Measurements from ENCODE around the gene RABGAP1.

RABGAP1 gene

DNA sequence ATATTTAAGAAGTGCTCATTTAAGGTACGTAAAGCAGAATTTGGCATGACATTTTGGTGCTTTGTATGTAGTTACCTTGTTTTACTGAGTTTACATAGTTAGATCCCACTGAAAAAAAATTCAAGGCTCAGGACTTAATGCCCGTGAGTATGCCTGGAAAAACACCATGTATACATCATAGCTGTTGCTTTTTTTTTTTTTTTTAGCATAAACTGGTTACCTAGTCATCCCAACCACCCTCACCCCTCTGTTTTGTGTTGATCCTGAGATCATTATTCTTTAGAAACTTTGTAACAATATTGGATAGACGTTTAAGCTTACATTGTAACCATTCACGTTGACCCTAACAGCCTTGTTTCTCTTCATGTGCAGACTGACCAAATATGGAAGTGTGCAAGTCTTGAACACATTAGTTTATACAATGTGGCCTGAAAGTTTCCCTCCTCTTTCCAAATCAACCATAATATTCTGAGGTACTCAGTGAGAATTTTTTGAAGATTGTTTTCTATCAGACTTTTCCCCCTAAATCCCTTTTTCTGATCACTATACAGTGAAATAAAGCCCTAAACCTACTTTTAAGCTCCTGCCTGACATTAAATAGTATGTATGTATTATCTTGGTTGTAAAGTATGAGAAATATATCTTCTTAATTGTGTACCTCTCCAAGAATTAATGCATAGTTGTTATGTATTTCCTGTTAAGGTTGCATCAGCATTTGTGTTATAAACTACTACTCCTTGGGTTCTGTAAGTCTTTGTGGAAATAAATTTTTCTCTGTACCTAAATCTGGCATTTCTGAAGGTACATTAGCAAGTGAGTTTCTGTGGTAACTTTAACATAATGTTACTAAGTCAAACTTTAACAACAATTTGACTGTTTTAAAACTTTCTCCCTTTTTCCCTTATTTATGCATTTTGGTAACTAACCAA, 4.4 kb downstream of the RABGAP1 start:
- no peak for DNase-seq

DNA sequence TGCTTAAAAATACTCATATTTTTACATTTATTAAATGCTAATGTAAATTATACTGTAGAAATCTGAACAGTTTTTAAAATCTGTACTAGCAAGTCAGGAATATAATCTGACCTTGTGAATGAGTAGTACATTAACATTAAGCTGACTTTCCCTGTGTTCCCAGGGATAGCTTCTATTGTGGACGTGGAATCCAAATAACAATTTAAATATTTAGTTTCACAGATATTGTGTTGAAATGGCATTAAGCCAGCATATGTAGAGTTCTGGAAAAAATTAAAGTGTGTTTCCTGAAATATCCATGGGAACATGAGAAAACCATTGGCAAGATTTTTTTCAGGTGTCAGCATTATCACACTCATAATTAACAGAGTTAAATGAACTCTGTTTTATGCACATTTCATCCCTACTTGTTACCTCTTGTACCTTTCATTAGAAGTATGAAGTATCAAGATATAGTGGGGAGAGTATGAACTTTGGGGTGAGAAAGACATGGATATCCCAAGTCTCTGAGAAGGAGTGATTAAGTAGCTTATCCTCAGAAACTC, 5.7 kb downstream of the RABGAP1 start:
- DNase-seq, result no peak

DNA sequence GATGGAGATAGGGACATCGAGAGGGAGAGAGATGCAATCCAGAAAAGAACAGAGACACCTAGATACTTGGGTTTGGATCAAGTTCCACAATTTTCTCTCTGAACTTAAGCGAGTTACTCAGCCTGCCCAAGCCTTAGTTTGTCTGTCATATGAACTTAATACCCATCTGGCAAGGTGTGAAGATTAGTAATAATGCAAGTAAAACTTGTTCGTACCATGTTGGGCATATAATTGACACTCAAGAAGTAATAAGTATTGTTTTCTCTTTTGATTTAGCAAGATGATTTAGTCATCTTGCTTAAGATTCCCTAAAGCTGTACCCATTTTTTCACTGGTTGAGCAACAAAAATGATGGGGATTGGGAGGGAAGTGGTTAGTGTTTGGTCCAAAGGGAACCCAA, 7.5 kb downstream of the RABGAP1 start:
- DNase-seq, result no peak

DNA sequence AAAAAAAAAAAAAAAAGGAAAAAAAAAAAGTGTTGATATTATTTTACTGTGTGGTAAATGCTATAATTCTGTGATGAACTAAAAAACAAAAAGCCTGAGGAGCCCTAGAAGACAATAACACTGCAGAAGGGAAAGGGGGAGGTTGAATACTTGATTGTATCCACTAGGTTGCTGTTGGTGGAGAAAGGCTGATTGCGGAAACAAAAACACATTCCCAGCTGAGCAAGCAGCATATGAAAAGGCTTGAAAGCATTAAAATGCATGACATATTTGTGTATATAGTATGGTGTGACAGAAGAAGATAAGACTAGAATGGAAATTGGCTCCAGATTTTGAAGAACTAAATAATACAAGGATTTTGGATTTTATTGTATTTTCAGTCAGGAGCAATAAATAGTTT, 8.9 kb downstream of the RABGAP1 start:
- DNase-seq, result no peak

DNA sequence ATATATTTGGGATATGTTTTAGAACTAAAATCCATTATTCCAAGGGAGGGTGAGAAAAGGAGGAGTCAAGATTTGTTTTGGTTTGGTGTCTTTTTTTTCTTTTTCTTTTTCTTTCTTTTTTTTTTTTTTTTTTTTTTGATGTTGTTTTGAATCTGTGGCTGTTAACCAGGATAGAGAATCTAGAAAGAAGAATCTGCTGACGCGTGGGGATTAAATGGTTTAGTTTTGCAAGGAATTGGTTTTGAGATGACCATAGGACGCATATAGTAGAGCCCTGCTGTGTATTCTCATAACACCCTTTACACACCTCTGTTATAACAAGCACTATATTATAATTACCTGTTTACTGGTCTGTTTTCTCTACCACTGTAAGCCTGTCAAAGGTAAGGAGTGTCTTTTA, 9.4 kb downstream of the RABGAP1 start:
- no peak for DNase-seq

DNA sequence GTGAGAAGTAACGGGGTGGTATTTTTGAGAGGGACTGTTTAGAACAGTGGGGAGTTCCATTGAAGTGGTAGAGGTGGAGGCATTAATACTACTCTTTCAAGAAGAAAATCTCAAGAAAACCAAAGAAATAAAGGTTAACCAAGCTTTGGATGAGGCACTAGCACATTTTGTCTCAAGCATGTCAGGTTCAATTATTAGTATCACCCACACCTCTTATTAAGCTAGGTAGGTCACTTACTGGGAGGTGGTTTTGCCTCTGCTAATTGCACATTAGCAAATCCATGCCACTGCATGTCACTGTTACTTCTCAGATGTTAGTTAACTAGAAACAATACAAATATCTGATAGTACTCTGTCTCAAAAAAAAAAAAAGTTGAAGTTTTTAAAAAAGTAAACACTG, 10.2 kb downstream of the RABGAP1 start:
- DNase-seq, result no peak

DNA sequence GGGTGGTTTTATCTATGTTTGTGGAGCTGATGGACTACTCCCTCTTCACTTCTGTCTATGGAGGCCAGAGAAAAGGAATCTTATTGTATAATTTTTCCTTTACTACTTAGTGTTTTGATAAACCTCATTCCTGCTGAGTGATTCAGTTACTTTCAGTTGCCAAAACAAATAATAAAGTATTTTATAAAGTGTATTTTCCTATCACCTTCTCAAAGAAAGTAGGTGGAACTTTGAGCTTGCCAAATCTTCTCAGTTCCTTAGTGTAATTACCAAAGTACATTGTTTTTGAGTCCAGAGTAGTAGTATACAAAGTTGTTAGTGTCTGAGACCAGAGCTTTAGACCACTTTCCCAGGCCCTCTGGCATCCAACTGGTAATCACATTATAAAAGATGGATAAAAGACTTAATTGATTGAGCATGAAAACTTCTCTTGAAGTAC, 13.5 kb downstream of the RABGAP1 start:
- DNase-seq, result no peak

DNA sequence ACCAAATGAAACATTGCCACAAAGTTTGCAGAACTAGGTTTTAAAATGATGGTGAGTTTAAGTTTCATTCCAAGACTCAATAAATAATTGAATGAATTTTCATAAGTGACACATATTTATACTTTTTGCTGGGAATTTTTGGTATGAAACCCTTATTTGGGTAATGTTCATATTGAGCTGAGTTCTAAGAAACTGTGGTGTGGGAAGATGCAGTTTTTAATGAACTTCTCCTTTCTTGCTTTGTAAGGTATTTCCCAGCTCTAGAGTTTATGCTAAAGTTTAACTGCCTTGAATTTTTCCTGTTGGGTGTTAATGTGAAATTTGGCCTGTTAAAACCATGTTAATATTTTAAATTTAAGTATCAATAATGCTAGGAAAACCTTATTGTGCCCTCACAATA, 15.1 kb downstream of the RABGAP1 start:
- DNase-seq, result no peak

DNA sequence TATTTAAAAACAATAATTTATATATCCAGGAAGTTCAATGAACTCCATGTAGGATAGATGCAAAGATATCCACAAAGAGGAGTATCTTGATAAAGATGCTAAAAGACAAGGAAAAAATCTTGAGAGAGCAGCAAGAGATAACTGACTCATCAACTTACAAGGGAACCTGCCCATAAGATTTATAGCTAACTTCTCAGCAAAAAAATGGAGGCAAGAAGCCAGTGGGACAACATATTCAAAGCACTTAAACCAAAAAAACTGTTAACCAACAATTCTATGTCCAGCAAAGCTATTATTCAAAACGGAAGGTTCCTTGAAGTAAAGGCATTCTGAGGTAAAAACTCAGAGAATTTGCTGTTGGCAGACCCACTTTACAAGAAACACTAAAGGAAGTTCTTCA, 20.3 kb downstream of the RABGAP1 start:
- DNase-seq, result no peak

DNA sequence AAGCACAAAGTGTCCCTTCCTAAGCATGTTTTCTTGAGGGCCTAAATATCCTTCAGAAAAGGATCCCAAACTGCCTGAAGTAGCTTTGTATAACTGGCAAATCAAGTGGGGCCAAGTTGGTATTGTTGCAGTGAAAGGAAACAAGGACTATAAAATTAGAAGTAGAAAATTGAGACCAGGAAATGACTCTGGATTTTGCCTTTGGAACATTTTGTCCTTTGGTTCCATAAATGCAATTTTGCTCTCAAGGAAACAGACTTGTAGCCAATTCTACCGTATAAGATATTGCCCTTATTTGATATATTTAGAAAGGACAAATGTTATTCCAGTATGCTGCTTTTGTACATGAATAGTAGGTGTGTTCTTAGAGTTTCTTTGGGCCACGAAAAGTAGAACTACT, 34.4 kb downstream of the RABGAP1 start:
- DNase-seq, result no peak

DNA sequence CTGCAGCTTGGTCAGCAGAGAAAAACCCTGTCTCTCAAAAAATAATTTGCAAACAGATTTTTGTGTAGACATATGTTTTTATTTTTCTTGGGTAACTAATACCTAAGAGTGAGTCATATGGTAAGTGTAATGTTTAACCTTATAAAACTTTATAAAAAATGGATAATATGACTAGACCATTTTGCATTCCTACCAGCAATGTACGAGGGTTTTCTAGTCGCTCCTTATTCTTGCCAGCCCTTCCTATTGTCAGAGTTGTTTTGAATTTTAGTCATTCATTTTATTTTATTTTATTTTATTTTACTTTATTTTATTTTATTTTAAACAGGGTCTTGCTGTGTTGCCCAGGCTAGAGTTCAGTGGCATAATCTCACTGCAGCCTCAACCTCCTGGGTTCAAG, 37.8 kb downstream of the RABGAP1 start:
- DNase-seq, result no peak

DNA sequence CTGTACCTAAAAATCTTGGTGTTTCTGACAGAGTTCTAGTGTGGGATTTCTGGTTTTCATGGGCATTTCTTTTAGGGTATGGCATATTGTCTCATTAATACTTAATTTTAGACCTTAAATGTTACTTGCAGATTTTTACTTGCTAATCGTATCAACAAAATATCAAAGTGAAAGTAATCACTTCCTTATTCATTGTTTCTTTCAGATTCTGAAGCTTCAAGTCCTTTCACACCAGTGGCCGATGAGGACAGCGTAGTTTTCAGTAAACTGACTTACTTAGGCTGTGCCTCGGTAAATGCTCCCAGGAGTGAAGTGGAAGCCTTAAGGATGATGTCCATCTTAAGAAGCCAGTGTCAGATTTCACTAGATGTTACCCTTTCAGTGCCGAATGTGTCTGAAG, 45.2 kb downstream of the RABGAP1 start:
- DNase-seq, result no peak

DNA sequence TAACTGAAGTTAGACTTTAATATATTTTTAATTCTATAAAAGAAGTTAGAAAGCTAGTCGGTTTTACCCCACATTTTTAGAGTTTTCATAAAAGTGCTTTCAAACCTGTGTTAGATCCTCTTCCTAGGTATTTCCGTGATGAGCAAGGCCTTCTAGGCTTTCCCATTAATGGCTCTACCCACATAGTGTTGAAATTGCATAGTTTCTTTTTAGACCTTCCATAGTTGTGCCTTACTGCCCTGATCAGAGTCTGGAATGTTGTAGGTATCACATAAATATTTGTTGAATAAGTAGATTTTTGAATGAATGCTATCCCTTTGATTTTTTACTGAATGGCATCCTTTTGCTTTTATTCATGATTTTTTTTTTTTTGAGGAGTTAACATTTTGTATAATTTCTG, 47.3 kb downstream of the RABGAP1 start:
- no peak for DNase-seq

DNA sequence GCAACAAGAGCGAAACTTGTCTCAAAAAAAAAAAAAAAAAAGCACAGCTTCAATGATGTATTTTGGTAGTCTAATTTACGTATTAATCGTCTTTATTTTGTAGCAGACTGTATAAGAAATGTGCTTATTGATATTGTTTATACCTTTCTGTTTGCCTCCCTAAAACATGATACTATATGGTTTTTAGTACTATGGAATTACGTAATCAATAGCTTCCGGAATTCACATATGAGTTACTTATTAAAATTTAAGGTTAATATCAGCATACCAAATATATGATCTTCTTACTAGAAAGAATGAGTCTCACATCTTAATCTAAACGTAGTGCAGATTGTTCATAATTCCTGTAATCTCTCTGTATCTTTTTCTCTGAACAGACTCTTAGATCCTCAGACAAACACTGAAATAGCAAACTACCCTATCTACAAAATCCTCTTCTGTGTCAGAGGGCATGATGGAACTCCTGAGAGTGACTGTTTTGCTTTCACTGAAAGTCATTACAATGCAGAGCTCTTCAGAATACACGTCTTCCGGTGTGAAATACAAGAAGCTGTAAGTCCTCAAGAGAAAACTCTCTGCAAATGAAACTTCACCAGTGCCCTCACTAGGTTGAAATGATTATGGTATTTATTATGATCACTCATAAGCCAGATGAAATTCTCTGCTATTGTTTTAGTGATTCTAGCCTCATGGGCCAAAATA, 48.3 kb downstream of the RABGAP1 start:
- no peak for DNase-seq

DNA sequence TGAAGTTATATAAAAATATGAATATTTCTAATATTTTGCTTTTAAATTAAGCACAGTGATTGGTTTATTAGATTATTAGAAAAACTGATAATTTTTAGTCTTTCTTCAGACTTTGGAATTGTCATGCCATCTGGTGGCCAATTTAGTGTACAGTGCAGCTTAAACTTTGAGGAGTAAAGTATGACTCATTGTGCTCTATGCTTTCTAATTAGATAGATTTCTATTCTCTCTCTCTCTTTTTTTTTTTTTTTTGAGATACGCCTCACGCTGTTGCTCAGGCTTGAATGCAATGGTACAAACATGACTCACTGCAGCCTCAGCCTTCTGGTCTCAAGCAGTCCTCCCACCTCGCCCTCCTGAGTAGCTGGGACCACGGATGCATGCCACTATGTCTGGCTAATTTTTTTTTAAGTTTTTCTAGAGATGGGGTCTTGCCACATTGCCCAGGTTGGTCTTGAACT, 50.6 kb downstream of the RABGAP1 start:
- peak; percentile 53 for DNase-seq

DNA sequence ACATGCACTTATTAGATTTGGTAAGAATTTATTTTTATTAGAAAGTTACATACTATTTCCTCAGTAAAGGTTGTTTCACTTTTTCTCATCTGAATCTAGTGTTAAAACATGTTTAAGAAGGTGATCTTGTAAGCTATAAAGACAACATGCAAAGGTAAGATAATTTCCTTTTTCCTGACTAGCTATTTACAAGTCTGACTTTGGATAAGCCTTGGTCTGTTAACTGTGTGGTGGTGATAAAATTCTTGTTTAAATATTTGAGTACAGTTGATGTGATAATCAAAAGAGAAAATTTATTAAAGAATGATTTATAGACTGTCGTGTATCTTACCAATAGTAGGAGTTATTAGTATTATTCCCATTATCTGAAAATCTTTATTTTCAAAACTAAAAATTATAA, 55.8 kb downstream of the RABGAP1 start:
- DNase-seq, result no peak

DNA sequence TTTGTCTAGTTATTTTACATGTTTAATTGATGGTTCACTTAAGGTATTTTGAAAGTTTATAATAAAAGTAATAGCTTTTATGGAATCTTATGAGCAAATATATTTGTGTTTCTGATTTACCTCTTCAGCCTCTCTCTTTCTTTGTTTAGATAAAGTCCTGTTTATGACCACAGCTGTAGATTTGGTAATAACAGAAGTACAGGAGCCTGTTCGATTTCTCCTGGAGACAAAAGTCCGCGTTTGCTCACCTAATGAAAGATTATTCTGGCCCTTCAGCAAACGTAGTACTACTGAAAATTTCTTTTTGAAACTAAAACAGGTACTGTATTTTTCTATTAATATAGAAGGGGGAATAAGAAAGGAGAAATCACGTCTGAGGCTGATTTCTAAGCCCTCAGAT, 57.6 kb downstream of the RABGAP1 start:
- DNase-seq, result no peak

DNA sequence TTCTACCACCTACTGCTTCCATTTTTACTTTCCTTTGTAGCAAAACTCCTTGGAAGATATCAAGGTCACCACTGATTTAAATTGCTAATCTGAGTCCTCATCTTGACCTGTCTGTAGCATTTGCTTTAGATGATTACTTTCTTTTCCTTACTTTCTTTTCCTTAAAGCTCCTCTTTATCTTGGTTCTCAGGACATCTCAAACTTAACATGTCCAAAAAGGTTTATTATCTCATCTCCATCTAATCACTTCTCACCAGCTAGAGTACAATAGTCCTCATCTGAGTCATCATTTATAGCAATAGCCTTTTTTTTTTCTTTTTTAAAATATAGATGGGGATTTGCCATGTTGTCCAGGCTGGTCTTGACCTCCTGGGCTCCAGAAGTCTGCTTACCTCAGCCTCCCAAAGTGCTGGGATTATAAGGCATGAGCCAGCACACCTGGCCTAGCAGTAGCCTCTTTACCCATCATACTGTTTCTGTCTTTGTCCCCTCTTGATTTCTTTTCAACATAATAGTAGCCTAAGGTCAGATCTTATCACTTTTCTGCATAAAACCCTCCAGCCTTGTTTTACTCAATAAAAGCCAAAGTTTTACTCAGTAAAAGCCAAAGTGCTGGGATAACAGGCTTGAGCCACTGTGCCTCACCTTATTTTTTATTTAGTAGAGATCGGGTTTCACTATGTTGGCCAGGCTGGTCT, 59.7 kb downstream of the RABGAP1 start:
- no peak for DNase-seq

DNA sequence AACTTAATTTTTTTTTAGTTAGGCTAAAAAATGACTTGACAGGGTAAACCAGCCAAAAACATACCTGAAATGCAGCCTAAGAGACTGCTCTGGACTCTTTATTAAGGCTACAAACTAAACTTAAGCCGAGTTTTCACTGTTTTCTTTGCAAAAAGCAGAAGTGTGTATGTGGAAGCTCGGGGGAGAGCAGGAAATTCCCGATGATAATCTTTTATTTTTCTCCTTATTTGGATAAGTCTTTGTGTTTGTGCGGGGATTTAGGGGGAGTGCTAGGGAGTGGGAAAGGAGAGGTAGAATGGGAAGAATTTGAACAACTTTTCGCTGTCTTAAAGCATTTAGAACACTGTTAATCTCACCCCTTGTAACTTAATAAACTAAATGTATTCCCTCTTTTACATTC, 61.9 kb downstream of the RABGAP1 start:
- DNase-seq, result no peak

DNA sequence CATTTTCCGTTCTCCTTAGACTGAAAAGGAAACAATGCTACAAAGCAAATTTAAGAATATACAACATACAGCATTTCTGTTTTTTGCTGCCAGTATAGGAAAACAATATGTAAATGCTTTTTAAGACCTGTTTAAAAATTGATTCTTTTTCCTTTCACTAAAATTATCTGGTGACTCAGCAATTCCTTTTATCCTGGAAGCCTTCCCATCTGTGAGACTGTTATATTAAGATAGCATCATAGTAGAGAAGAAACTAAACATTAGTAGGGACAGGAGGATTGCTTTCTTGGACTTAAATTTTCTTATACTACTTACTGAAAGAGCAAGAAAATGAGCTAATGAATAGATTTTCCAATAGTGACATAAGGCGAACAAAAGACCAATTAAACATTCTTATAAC, 62.6 kb downstream of the RABGAP1 start:
- DNase-seq, result no peak

DNA sequence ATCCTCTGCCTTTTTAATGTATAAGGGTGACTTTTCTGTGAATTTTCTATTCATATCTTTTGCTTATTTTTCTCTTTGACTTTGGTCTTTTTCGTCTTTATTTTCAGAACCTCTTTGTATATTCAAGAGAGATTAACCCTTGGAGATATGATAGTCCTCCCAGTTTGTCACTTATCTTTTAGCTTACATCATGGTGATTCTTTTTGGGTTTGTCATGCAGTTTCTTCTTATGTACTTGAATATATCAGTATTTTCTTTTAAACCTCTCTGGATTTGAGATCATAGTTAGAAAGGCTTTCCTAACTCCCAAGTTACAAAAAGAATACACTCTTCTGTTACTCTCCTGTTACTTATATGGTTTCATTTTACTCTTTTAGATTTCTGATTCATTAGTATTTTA, 65.1 kb downstream of the RABGAP1 start:
- no peak for DNase-seq

DNA sequence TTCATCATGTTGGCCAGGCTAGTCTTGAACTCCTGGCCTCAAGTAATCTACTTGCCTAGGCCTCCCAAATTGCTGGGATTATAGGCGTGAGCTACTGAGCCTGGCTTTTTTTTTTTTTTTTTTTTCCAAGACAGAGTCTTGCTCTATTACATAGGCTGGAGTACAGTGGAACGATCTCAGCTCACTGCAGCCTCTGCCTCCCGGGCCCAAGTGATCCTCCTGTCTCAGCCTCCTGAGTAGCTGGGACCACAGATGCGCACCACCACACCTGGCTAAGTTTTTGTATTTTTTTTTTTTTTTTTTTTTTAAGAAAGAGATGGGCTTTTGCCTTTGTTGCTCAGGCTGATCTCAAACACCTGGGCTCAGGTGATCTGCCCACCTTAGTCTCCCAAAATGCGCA, 66.4 kb downstream of the RABGAP1 start:
- no peak for DNase-seq

DNA sequence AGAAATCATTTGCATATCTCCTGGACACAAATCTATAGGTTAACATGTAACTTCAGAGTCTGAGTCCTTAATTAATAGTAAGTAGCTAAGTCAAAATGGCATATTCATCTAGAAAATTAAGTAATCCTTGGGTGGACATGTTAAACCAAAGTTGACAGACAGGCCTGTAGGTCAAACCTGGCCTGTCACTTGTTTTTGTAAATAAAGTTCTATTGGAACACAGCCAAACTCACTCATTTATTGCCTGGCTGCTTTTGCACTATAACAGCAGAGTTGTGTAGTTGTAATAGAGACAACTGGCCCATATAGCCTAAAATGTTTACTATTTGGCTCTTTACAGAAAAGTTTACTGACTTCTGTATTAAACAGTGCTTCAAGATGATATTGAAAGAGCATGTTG, 68.1 kb downstream of the RABGAP1 start:
- no peak for DNase-seq
